OCI-LY1 (cell line): ENCODE data around the gene DPH2.

Experiments used
- H2AFZ ChIP-seq: fragments of 200-600 bp; sonication (generic), shearing (Covaris generic); 2 replicates; pipeline ENCODE4 v1.6.0; 2014; ENCODE audit warnings: antibody characterized with exemption, mild to moderate bottlenecking, low read length
- H3F3A ChIP-seq: fragments of 200-600 bp; sonication (generic), shearing (Covaris generic); 2 replicates; pipeline ENCODE4 v1.6.0; 2014; ENCODE audit warnings: mild to moderate bottlenecking, antibody characterized with exemption, low read length, moderate library complexity; ENCODE audit not compliant: insufficient read depth
- H3K27ac ChIP-seq: fragments of 200-600 bp; sonication (generic); 2 replicates; pipeline ENCODE4 v1.5.1; 2014; ENCODE audit warnings: low read length, mixed run types, mild to moderate bottlenecking, low read depth; ENCODE audit not compliant: poor library complexity, severe bottlenecking
- H3K27me3 ChIP-seq: fragments of 200-600 bp; sonication (generic); 2 replicates; pipeline ENCODE4 v1.6.0; 2014; ENCODE audit warnings: antibody characterized with exemption, mild to moderate bottlenecking, low read length, moderate library complexity; ENCODE audit not compliant: insufficient read depth
- H3K36me3 ChIP-seq: fragments of 200-600 bp; sonication (generic); 2 replicates; pipeline ENCODE4 v1.6.1; 2014; ENCODE audit warnings: mild to moderate bottlenecking, antibody characterized with exemption, low read length, moderate library complexity, mixed read lengths; ENCODE audit not compliant: insufficient read depth
- H3K4me1 ChIP-seq: fragments of 200-600 bp; sonication (generic); 2 replicates; pipeline ENCODE4 v1.5.1; 2014; ENCODE audit warnings: mild to moderate bottlenecking, low read length, moderate library complexity; ENCODE audit not compliant: insufficient read depth, severe bottlenecking
- H3K4me2 ChIP-seq: fragments of 200-600 bp; sonication (generic), shearing (Covaris generic); 2 replicates; pipeline ENCODE4 v1.6.1; 2014; ENCODE audit warnings: low read length
- H3K4me3 ChIP-seq: fragments of 200-600 bp; sonication (generic); 2 replicates; pipeline ENCODE4 v1.5.1; 2014; ENCODE audit warnings: low read length, low read depth, mild to moderate bottlenecking, mixed read lengths; ENCODE audit not compliant: poor library complexity, severe bottlenecking
- H3K79me2 ChIP-seq: fragments of 200-600 bp; shearing (Covaris generic); 2 replicates; pipeline ENCODE4 v1.6.1; 2016; ENCODE audit warnings: mixed run types, low read length, mixed read lengths; ENCODE audit not compliant: insufficient read depth
- H3K9ac ChIP-seq: fragments of 200-600 bp; sonication (generic), shearing (Covaris generic); 2 replicates; pipeline ENCODE4 v1.6.1; 2014; ENCODE audit warnings: mild to moderate bottlenecking, low read length, mixed read lengths
- H3K9me2 ChIP-seq: fragments of 200-600 bp; sonication (generic), shearing (Covaris generic); 2 replicates; pipeline ENCODE4 v1.6.1; 2014; ENCODE audit warnings: low read depth, mild to moderate bottlenecking, low read length, mixed read lengths
- H3K9me3 ChIP-seq: fragments of 200-600 bp; shearing (Covaris generic); 2 replicates; pipeline ENCODE4 v1.6.1; 2014; ENCODE audit warnings: low read length, mixed read lengths
- H4K20me1 ChIP-seq: fragments of 200-600 bp; sonication (generic), shearing (Covaris generic); 2 replicates; pipeline ENCODE4 v1.6.0; 2016; ENCODE audit warnings: mild to moderate bottlenecking, low read length; ENCODE audit not compliant: insufficient read depth
- EZH2 ChIP-seq: fragments of 200-600 bp; sonication (generic), shearing (Covaris generic); IDR thresholded peaks from 2 replicates; pipeline ENCODE4 v1.8.0; 2017; ENCODE audit warnings: borderline replicate concordance, mixed run types, mild to moderate bottlenecking, antibody characterized with exemption, low read length, moderate library complexity, mixed read lengths
- TF ChIP-seq, protein P1 (sequence below): fragments of 200-600 bp; sonication (generic), shearing (Covaris generic); IDR thresholded peaks from 2 replicates; pipeline ENCODE4 v1.5.1; 2017; ENCODE audit warnings: mild to moderate bottlenecking, antibody characterized with exemption, low read length, moderate library complexity, mixed read lengths

The DPH2 gene

DNA sequence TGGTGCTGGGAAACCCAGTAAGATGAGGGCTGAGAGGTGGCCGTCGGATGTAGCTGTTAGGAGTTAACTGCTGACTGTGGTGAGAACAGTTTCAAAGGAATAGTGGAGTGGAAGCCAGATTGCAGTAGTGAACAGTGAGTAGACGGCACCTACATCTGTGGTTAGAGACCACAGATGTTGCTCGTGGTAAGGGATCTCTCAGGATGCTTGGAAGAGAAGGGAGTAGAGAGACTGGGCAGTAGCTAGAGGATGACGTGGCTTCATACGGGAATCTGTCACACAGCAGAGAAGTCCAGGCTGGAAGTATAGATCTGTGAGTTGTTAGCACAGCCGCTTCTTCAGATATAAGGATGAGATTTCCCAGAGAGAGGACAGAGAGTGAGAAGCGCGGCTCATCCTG lies 44.0 kb upstream of the DPH2 start:
- Histone ChIP-seq H3K9me3 (no peaks in the 10 kb centered on the region), H3K4me1 (no peaks in the 10 kb centered on the region), H3K9me2 (no peaks in the 10 kb centered on the region), H3K36me3 (peaks cover 7% of the 10 kb centered on the region; the same call in 1 of the 2 replicates), H3F3A (no peaks in the 10 kb centered on the region), H4K20me1 (no peaks in the 10 kb centered on the region), H3K79me2 (no peaks in the 10 kb centered on the region), H2AFZ (no peak overlapping the region), H3K4me2 (no peak overlapping the region), H3K27ac (no peak overlapping the region), H3K27me3 (no peaks in the 10 kb centered on the region), H3K4me3 (no peak overlapping the region), H3K9ac (no peak overlapping the region)
- TF ChIP-seq, protein P1, sequence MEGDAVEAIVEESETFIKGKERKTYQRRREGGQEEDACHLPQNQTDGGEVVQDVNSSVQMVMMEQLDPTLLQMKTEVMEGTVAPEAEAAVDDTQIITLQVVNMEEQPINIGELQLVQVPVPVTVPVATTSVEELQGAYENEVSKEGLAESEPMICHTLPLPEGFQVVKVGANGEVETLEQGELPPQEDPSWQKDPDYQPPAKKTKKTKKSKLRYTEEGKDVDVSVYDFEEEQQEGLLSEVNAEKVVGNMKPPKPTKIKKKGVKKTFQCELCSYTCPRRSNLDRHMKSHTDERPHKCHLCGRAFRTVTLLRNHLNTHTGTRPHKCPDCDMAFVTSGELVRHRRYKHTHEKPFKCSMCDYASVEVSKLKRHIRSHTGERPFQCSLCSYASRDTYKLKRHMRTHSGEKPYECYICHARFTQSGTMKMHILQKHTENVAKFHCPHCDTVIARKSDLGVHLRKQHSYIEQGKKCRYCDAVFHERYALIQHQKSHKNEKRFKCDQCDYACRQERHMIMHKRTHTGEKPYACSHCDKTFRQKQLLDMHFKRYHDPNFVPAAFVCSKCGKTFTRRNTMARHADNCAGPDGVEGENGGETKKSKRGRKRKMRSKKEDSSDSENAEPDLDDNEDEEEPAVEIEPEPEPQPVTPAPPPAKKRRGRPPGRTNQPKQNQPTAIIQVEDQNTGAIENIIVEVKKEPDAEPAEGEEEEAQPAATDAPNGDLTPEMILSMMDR = no peak
- TF ChIP-seq EZH2 = no peak

DNA sequence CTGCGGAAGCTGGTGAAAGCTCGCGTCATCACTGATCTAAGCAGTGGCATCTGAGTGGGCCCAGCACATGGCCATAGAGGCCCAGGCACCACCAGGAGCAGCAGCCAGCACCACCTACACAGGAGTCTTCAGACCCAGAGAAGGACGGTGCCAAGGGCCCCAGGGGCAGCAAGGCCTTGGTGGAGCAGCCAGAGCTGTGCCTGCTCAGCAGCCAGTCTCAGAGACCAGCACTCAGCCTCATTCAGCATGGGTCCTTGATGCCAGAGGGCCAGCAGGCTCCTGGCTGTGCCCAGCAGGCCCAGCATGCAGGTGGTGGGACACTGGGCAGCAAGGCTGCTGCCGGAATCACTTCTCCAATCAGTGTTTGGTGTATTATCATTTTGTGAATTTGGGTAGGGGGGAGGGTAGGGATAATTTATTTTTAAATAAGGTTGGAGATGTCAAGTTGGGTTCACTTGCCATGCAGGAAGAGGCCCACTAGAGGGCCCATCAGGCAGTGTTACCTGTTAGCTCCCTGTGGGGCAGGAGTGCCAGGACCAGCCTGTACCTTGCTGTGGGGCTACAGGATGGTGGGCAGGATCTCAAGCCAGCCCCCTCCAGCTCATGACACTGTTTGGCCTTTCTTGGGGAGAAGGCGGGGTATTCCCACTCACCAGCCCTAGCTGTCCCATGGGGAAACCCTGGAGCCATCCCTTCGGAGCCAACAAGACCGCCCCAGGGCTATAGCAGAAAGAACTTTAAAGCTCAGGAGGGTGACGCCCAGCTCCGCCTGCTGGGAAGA lies 39.5 kb upstream of the DPH2 start:
- H4K20me1 ChIP-seq = no peaks in the 10 kb centered on the region
- H3K27me3 ChIP-seq = no peaks in the 10 kb centered on the region
- no peak overlapping the region for H3K9ac ChIP-seq
- no peaks in the 10 kb centered on the region for H3K9me3 ChIP-seq
- no peak overlapping the region for H2AFZ ChIP-seq
- H3K4me2 ChIP-seq = no peak overlapping the region
- H3K36me3 ChIP-seq = peaks cover 7% of the 10 kb centered on the region; the same call in 1 of the 2 replicates
- no peak for TF ChIP-seq EZH2
- TF ChIP-seq, protein P1 = peak; percentile 62
- no peaks in the 10 kb centered on the region for H3K79me2 ChIP-seq
- H3K4me1 ChIP-seq = peaks cover 31% of the 10 kb centered on the region
- peak overlapping the region; percentile 2 for H3K27ac ChIP-seq
- H3K4me3 ChIP-seq = no peak overlapping the region
- no peaks in the 10 kb centered on the region for H3F3A ChIP-seq
- H3K9me2 ChIP-seq = no peaks in the 10 kb centered on the region

DNA sequence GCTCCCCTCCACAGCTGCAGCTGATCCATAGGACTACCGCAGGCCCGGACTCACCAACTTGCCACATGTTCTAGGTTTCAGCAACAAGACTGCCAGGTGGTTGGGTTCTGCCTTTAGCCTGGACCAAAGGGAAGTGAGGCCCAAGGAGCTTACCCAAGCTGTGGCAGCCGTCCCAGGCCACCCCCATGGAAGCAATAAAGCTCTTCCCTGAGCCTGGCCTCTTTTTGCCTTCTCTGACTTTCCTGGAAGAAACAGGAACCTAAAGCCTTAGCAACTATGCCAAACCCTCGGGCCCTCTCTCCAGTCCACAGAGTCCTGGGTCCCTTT lies 38.9 kb upstream of the DPH2 start:
- no peak overlapping the region for H3K4me2 ChIP-seq
- peak overlapping the region; percentile 2 for H3K27ac ChIP-seq
- H3K4me3 ChIP-seq = no peak overlapping the region
- H3K4me1 ChIP-seq = peaks cover 31% of the 10 kb centered on the region
- no peaks in the 10 kb centered on the region for H4K20me1 ChIP-seq
- H3K9ac ChIP-seq = no peak overlapping the region
- no peak overlapping the region for H2AFZ ChIP-seq
- H3K9me3 ChIP-seq = no peaks in the 10 kb centered on the region
- no peak for TF ChIP-seq EZH2
- TF ChIP-seq, protein P1 = no peak
- H3F3A ChIP-seq = no peaks in the 10 kb centered on the region
- H3K27me3 ChIP-seq = no peaks in the 10 kb centered on the region
- no peaks in the 10 kb centered on the region for H3K9me2 ChIP-seq
- H3K36me3 ChIP-seq = 0 out of 2 replicates have a peak, but pooled peaks cover 3% of the 10 kb centered on the region
- no peaks in the 10 kb centered on the region for H3K79me2 ChIP-seq
